GM03348 (cell line): ENCODE data around the gene RASA2.

Source experiments
- DNase-seq: peaks from one replicate; pipeline ENCODE4 v3.0.0; 2012; ENCODE audit warnings: low spot score

The RASA2 gene, protein sequence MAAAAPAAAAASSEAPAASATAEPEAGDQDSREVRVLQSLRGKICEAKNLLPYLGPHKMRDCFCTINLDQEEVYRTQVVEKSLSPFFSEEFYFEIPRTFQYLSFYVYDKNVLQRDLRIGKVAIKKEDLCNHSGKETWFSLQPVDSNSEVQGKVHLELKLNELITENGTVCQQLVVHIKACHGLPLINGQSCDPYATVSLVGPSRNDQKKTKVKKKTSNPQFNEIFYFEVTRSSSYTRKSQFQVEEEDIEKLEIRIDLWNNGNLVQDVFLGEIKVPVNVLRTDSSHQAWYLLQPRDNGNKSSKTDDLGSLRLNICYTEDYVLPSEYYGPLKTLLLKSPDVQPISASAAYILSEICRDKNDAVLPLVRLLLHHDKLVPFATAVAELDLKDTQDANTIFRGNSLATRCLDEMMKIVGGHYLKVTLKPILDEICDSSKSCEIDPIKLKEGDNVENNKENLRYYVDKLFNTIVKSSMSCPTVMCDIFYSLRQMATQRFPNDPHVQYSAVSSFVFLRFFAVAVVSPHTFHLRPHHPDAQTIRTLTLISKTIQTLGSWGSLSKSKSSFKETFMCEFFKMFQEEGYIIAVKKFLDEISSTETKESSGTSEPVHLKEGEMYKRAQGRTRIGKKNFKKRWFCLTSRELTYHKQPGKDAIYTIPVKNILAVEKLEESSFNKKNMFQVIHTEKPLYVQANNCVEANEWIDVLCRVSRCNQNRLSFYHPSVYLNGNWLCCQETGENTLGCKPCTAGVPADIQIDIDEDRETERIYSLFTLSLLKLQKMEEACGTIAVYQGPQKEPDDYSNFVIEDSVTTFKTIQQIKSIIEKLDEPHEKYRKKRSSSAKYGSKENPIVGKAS

DNA sequence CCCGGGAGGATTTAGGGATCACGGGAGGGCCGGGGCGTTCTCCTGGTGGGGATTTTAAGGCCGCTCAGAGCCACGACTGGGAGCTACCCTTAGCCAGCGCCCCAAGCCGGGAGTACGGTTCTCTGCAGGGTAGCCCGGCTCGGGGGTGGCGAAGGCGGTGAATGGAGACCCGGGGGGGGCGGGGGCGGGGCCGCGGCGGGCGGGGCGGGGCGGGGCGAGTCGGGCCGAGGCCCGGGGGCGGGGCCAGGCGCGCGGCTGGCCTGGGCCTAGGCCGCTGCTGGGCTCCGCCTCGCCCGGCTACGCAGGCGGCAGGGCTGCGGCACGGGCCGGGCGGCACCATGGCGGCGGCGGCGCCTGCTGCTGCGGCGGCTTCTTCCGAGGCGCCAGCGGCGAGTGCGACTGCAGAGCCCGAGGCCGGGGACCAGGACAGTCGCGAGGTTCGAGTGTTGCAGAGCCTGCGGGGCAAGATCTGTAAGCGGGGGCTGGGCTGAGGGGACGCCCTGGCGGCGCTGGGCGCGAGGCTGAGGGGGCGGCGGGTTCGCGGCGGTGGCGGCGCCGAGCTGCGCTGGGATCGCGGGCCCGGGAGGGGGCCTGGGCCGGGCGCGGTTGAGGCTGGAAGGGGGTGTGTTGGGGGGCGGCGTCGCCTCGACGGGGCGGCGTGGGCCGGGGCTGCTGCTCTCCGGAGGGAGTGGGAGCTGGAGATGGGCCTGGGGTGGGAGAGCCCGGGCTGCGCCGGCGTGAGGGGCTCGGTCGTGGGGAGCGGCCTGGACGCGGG, at the start of gene RASA2:
RASA2 (plus strand) TSS at position 282 of the 775 bp plus-strand sequence; CDS start at position 339, 57 bp downstream.
- DNase-seq, result peak; percentile 97

DNA sequence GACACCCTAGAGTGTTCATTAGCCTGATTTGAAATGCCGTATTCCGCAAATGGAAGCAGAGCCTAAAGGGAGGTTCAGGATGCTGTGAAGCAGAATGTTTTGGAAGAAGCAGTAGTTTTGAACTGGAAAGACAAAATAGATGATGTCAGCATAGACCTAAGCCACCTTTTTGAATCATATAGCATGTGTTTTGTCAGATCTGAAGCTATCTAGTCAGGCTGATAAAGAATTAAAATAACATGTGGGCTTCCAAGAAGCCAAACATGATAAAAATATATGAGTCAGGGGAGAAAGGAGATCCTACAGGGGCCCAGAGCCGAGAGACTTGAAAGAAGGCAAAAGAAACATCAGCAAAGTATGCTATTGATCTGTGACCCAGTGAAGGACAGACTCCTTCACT, 47.2 kb upstream of the RASA2 start:
- DNase-seq, result no peak

DNA sequence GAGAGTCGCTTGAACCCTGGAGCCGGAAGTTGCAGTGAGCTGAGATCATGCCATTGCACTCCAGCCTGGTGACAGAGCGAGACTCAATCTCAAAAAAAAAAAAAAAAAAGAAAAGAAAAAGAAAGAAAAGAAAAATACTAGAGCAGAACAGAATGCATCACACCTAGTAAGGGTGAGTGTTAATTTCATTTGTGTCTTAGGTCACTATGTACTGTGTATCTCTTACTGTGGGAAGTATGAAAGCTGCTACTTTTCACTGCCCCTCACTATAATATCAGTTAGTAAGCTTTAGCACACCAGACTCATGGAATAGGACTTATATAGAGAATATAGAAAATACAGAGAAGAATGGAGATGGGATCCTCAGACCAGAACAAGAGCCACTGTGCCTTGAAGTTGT, 45.9 kb upstream of the RASA2 start:
- DNase-seq, result no peak

DNA sequence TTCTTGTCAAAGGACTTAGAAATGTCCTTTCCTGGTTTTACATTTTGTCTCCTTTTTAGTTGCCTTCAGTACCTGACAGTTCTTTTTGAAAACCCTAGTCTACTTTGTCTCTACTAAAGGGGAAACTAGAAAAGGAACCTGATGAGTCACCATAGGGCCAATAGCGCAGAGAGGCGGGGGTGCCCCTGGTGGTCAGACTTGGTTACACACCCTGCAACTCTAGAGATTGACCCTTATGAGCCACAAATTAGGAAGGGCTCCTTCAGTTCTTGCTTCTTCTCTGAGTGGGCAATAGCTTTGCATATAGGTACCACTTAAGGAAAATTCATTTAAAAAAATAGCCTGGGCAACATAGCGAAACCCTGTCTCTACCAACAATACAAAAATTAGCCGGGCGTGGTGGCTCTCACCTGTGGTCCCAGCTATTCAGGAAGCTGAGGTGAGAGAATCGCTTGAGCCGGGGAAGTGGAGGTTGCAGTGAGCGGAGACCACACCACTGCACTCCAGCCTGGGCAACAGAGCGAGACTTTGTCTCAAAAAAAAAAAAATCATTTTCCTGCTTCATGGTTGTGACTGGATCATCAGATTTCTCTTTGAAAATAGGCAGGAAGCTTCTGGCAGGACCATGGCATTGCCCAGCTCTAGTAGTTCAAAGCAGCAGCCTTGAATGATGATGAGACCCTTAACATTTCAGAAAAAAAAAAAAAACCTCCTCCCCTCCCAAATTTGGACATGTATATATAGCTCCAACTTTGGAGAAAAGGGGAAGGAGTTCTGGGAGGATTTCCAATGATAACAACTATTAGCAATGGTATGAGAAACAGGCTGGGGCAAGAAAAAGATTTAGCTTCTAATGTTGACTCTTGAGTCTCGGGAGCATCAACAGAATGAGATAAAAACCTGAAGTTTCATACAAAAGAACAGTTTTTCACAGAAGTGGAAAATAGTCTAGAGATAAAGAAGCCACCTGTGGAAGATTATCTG, 45.2 kb upstream of the RASA2 start:
- DNase-seq, result peak; percentile 73

DNA sequence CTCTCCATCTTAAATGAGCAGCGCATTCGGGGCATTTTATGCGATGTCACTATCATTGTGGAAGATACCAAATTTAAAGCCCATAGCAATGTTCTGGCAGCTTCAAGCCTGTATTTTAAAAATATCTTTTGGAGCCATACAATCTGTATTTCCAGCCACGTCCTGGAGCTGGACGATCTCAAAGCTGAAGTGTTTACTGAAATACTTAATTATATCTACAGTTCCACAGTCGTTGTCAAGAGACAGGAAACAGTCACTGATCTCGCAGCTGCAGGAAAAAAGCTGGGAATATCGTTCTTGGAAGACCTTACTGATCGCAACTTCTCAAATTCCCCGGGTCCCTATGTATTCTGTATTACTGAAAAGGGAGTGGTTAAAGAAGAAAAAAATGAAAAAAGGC, 44.4 kb upstream of the RASA2 start:
- no peak for DNase-seq

DNA sequence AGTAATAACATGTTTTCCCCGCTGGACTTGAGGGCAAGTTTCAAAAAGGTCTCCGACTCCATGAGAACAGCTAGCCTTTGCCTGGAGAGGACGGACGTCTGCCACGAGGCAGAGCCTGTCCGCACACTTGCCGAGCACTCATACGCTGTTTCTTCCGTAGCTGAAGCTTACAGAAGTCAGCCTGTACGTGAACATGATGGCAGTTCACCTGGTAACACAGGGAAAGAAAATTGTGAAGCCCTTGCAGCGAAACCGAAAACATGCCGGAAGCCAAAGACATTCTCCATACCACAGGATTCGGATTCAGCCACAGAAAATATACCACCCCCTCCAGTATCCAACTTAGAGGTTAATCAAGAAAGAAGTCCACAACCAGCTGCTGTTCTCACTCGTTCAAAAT, 43.9 kb upstream of the RASA2 start:
- no peak for DNase-seq

DNA sequence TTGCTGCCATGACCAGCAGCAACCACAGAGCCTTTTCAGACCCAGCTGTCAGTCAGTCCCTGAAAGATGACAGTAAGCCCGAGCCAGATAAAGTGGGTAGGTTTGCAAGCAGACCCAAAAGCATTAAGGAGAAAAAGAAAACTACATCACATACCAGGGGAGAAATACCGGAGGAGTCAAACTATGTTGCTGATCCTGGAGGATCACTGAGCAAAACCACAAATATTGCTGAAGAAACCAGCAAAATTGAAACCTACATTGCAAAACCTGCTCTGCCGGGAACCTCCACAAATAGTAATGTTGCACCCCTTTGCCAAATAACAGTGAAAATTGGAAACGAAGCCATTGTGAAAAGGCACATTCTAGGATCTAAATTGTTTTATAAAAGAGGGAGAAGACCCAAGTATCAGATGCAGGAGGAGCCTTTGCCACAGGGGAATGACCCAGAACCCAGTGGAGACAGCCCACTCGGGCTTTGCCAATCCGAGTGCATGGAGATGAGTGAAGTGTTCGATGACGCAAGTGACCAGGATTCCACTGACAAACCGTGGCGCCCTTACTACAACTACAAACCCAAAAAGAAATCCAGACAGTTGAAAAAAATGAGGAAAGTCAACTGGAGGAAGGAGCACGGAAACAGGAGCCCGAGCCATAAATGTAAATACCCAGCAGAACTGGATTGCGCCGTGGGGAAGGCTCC, 42.1 kb upstream of the RASA2 start:
- peak; percentile 56 for DNase-seq

DNA sequence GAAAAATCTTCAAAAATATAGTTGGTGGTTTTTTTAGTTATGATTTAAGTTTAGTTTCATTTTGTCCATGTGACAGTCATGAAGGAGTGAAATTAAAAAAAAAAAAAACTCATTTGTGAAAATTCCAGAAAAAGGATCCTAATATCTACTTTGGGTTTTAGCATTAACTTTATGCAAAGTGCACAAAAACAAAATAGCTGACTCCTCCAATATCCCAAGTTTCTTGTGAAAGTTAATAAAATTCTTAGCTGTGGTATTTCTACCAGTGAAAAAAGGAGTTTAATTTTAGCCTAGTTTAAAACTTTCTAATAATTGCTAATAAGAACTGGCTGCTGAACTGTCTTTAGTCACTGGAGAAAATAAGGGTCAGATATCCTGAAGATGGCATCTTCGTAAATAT, 40.8 kb upstream of the RASA2 start:
- no peak for DNase-seq

DNA sequence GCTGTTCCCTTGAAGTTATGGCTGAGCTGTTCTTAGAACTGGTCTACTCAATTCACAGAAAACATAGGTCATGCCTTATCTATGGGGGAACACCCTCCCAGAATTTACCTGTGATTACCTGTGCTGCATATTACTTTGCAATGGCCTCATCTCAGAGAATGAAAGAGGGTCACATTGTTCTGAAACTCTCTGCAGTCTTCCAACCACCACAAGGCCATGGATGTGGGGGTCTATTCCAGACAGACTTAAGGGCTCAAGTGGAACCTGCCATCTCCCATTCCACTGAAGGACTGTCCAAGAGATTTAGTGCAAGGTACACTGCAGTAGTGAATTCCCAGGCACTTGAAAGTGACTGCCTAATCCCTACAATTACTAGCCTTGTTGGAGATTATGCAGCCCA, 40.1 kb upstream of the RASA2 start:
- no peak for DNase-seq

DNA sequence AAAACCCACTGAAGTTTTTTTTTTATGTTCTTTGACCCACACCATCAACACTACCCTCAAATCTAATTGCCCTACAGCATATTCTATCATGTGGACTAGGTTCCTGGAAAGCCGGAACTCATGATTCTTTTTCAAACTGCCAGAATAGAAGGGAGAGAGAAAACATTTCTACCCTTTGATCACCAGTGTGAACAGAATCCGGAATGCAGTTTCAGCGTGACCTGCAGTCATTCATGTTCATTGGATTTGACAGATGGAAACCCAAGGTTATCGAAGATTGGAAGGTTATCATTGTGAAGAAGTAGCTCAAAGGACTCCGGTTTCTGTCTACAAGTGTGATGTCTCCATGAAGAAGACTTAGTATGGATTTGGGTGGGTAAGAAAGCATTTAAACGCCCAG, 39.4 kb upstream of the RASA2 start:
- DNase-seq, result no peak

DNA sequence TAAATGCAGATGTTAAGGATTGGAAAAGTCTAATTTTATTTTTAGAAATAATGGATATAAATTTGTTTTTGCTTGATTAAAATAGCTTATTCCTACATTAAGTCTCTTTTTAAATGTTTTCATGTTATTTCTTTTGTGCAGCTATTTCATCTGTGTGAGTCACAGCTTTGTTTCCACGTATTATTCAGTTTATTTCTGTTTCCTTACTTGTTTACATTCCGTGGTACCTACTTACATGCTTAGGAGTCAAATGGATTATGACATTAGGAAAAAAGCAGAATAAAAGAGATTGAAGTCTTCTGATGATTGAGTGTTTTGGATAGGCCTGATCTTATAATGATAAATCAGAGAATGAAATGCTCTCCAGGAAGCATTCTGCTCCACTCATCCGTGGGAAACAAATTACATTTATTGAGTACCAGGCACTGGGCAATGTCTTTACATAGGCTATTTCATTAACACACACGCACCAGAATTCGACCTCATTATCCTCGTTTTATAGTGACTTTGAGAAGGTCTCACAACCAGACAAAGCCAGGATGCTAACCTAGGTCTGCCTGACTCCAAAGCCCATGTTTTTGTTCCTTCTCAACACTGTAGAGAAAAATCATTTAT, 38.1 kb upstream of the RASA2 start:
- peak; percentile 33 for DNase-seq

DNA sequence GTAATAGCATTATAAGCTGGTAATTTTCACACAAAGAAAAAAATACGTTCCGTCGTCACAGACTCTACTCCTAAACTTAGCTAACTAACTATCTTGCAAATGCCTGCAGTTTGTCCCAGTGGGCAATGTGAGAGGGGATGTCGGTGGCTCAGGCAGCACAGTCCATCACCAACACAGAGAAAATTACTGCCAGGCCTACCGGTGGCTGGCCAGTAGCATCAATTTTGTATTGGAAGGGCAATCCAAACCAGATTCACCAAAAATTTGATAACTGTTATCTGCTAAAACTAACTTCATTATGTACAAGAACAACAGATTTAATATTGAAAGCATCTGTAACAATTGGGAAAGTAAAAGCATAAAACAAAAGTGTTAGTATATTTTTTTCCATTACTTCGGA, 37.4 kb upstream of the RASA2 start:
- DNase-seq, result no peak

DNA sequence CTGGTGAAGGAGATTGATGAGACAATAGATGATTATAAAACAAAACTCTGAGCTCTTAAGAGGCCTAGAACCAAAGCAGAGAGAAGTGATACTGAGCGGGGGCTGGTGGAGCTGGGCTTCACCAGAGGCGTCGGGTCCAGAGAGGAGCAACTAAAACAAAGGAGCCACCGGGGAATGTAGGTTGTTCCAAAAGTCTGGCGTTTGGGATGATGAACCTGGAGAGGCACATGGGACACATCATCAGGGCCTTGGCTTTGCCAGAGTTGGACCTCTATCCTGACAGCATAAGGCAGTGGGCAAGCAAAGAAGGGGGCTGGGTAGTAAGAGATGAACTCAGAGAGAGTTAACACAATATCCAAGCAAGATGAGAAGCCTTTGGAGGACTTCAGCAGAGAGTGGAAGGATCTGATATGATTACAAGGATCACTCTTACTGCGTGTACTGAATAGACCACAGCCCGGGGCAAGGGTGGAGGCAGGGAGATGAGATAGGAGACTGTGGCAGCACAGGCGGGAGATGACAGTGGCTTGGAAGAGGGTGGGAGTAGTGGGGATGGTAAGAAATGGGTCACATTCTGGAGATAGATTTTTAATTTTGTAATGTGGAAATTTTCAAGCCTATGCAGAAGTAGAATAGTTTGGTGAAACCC, 36.0 kb upstream of the RASA2 start:
- no peak for DNase-seq

DNA sequence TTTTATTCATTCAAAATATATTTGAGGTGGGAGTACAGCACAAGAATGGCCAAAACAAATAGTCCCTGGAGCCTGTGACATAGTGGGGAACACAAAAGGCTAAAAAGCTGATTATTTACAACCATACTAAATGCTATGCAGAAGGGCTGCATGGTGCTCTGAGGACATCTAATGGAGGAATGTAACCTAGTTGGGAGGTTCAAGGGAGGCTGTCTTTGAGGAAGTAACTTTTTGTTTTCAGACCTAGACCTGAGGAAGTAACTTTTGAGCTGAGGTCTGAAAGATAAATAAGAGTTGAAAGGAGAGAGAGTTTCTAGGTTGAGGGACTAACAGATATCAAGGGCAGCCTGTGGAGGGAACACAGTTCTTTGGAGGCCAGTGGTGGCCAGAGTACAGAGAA, 34.8 kb upstream of the RASA2 start:
- peak; percentile 59 for DNase-seq

DNA sequence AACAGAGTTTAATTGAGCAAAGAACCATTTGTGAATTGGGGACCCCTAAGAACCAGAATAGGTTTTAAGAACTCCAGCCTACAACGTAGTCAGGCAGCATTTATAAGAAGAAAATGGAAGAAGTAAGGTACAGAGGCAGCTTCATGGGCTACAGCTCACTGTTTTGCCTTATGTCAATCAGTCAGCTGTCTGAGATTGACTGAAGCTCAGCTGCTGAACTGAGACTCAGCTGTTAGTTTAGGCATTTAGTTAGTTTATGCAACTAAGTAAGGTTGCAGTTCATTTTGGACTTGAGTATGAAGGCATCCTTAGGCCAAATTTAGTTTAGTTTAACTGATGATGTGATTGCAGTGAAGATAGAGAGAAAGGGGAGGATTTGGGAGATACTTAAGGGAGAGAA, 34.1 kb upstream of the RASA2 start:
- no peak for DNase-seq

DNA sequence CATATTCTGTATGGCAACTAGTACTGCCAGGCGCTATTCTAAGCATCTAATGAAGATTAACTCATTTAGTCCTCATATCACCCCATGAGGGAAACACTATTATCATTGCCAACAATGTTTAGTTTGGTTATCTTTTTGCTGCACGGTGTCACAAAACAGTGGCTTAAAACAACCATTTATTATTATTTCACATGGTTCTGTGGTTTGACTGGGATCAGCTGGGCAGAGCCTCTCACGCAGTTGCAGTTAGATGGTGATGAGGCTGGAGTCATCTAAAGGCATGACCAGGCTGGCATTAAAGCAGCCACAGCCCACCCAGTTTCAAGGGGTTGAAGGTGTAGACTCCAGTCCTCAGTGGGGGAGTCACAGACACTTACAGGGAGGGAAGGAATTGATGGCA, 32.8 kb upstream of the RASA2 start:
- no peak for DNase-seq

DNA sequence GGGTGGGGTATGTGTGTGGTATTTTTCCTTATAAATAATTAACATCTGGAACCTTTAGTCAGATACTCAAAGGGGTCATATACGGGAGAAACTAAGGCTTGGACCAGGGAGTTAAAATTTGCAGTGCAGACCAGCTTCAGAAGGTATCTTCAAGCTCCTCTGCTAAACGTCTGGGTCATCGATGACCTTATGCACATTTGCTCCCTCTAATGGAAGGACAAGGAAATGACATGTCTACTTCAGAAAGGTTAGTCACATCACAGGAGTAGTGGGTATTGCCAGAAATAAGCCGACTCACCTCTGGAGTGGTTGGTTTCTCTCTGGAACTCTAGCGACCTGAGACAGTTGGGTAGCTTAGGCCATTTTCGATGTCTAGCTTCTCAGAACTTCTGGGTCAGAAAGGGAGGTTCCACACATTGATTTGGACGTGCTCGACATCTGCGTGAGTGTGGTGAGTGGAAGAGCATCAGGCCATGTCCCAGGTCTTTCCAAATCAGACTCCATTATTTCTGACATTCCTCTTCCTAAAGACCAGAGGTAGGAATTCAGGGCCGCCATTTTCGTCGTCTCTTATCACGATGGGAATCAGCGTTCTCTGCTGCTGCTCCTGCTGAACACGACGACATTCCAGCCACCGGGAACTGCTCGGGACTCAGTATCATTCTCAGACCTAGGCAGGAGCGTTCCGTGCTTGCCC, 31.8 kb upstream of the RASA2 start:
- DNase-seq, result peak; percentile 82

DNA sequence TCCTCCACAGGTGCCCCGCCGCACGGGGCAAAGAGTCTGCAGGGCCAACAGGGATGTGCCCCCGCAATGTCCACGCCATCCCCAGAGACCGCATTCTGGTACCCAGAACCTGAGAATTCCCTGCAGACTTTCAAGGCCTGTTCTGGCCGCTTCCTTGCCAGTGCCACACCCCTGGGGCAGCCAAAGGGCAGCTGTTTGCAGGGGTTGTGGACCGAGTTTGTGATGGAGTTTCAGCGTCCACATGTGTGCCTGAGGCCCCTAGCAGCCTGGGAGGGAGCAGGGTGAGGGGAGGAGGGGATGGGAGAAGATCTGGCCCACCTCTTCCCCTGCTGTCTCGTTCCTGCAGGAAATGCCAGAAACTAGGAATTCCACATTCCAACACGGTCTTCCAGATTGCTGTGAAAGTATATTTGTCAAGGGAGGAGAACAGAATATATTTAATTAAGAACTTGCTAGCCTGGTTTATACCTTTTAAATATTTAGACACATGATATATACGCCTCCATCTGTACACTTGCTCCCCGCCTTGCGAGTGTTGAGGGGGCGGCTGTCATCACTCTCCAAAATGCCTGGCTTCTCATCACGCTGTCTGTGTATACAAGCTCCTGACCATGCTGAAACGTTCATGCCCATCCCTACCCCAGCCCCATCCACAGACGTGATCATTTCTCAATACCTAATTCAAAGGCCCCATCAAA, 31.1 kb upstream of the RASA2 start:
- DNase-seq, result peak; percentile 21

DNA sequence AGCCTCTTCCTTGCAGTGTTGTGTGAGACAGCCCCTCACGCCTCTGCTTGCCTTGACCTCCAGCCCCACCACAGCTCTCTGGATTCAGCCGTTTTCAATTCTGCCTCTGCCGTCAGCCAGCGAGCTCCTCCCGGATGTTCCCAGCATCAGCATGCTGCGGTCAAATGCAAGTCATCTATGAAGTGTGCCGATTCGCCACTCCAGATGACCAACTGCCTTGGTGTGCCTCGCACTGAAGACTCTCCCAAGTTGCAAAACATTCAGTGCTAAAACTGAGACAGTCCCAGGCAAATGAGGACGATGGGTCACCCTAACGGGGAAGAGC, 30.6 kb upstream of the RASA2 start:
- peak; percentile 66 for DNase-seq
